Epithelial cell of esophagus (primary cell): ENCODE results near the gene MED12.

Source experiments
- DNase-seq: peaks from one replicate; pipeline ENCODE4 v3.0.0; 2010; ENCODE audit warnings: low read depth
- H3K4me3 ChIP-seq: 2 replicates; pipeline ENCODE4 v1.5.1; 2011; ENCODE audit warnings: mild to moderate bottlenecking, low read length, control low read depth
- CTCF ChIP-seq: IDR thresholded peaks from 2 replicates; pipeline ENCODE4 v1.5.1; 2011; ENCODE audit warnings: low read depth, mild to moderate bottlenecking, low read length, control low read depth, inconsistent platforms; ENCODE audit not compliant: insufficient read depth; ENCODE audit errors: missing control alignments

The MED12 gene

GRCh38 chrX:71091263-71091662 lies 27.1 kb upstream of the MED12 start:
- DNase-seq, result no peak
- no peak overlapping the region for H3K4me3 ChIP-seq
- TF ChIP-seq CTCF, result no peak

- peak overlapping the region; percentile 57 for H3K4me3 ChIP-seq
- DNase-seq, result no peak
- TF ChIP-seq CTCF, result no peak
These were observed 23.4 kb upstream of the MED12 start for GRCh38 chrX:71095033-71095432.

GRCh38 chrX:71095555-71095980 lies 22.8 kb upstream of the MED12 start, which contains the start of gene FOXO4:
FOXO4 (plus strand) TSS chrX:71095851; CDS start chrX:71096529, 678 bp downstream.
- peak; percentile 83 for DNase-seq
- H3K4me3 ChIP-seq, result peak within 1 kb of the TSS; percentile 62
- TF ChIP-seq CTCF, result no peak

- DNase-seq, result peak; percentile 39
- no peak for TF ChIP-seq CTCF
- peak overlapping the region; percentile 62 for H3K4me3 ChIP-seq
These were observed 22.2 kb upstream of the MED12 start for GRCh38 chrX:71095981-71096759.

- DNase-seq, result no peak
- peak overlapping the region; percentile 62 for H3K4me3 ChIP-seq
- no peak for TF ChIP-seq CTCF
These were observed 21.7 kb upstream of the MED12 start for GRCh38 chrX:71096760-71097032.

GRCh38 chrX:71098302-71098701 lies 20.1 kb upstream of the MED12 start:
- peak; percentile 44 for DNase-seq
- no peak overlapping the region for H3K4me3 ChIP-seq
- peak; percentile 27 for TF ChIP-seq CTCF

- no peak overlapping the region for H3K4me3 ChIP-seq
- TF ChIP-seq CTCF, result no peak
- DNase-seq, result no peak
These were observed 19.4 kb upstream of the MED12 start for GRCh38 chrX:71098951-71099506.
